SH-SY5Y (cell line): Measurements from ENCODE around the gene PELI3.

Experiments
- GATA2 ChIP-seq: IDR thresholded peaks from 2 replicates; pipeline ENCODE4 v1.6.1; 2011; ENCODE audit warnings: mild to moderate bottlenecking, low read depth, low read length
- GATA3 ChIP-seq: IDR thresholded peaks from 2 replicates; pipeline ENCODE4 v1.6.1; 2011; ENCODE audit warnings: low read depth, mild to moderate bottlenecking, low read length, moderate library complexity

The PELI3 gene

GRCh38 chr11:66466225-66467033, at the start of gene PELI3:
Gene PELI3, plus strand, starts transcription at chr11:66466905. Its CDS starts 1,224 bp downstream, at chr11:66468129.
- no peak for TF ChIP-seq GATA3
- no peak for TF ChIP-seq GATA2

GRCh38 chr11:66417000-66417399, 49.7 kb upstream of the PELI3 start:
- no peak for TF ChIP-seq GATA2
- no peak for TF ChIP-seq GATA3

GRCh38 chr11:66418168-66418985, 48.3 kb upstream of the PELI3 start:
- TF ChIP-seq GATA3 (no peak), GATA2 (no peak)

GRCh38 chr11:66418986-66419308, 47.8 kb upstream of the PELI3 start:
- TF ChIP-seq GATA3 = no peak
- TF ChIP-seq GATA2 = no peak

- TF ChIP-seq GATA3 (no peak), GATA2 (no peak)
These were observed 46.9 kb upstream of the PELI3 start for GRCh38 chr11:66419825-66420224.

- TF ChIP-seq GATA2 (no peak), GATA3 (no peak)
These were observed 45.8 kb upstream of the PELI3 start, which contains the start of gene NPAS4 for GRCh38 chr11:66420671-66421476. Gene NPAS4, plus strand, starts transcription at chr11:66421035. Its CDS starts 145 bp downstream, at chr11:66421180.

GRCh38 chr11:66421492-66422205, 45.1 kb upstream of the PELI3 start:
- no peak for TF ChIP-seq GATA2
- no peak for TF ChIP-seq GATA3

- TF ChIP-seq GATA2 (no peak), GATA3 (no peak)
These were observed 40.4 kb upstream of the PELI3 start for GRCh38 chr11:66426314-66426713.

GRCh38 chr11:66428933-66429332, 37.8 kb upstream of the PELI3 start:
- TF ChIP-seq GATA2 (no peak), GATA3 (no peak)

GRCh38 chr11:66429983-66430602, 36.6 kb upstream of the PELI3 start:
- TF ChIP-seq GATA2 (no peak), GATA3 (no peak)

GRCh38 chr11:66432597-66432996, 34.1 kb upstream of the PELI3 start:
- no peak for TF ChIP-seq GATA3
- TF ChIP-seq GATA2 = no peak

- TF ChIP-seq GATA2 (no peak), GATA3 (no peak)
These were observed 28.7 kb upstream of the PELI3 start for GRCh38 chr11:66437979-66438503.
